Fibroblast of lung (primary cell): ENCODE results near the gene TMEM205.

Experiments used
- CTCF ChIP-seq, 2 donors: IDR thresholded peaks in 1 of 2; conservative IDR thresholded peaks in 1 of 2; 1 replicate in 1 of 2; 2 replicates in 1 of 2; pipeline ENCODE4 v1.5.1; 2011 to 2012; ENCODE audit warnings: low read length in 2 of 2, control low read depth in 1 of 2, inconsistent platforms in 1 of 2, low read depth in 1 of 2, mild to moderate bottlenecking in 1 of 2
- EZH2 ChIP-seq: IDR thresholded peaks from 2 replicates; pipeline ENCODE4 v1.5.1; 2012; ENCODE audit warnings: low read length, control low read depth, mild to moderate bottlenecking; ENCODE audit errors: missing control alignments

GRCh38 chr19:11306337-11306736 lies 39.7 kb downstream of the TMEM205 start:
- TF ChIP-seq CTCF (conservative IDR thresholded peaks at IDR 0.05 in 1 of 2, IDR thresholded peaks at IDR 0.05 in 1 of 2; ENCODE audit: low read depth in 1 of 2, low read length in 2 of 2) (no peak), EZH2 (no peak)
